ENCODE measurements around the gene MAGI1. TPM values are rescaled to one million over a fixed set of nuclear protein-coding genes. Genes with fewer than 3 reads are reported as not detected.
"Not testable (repeated sequence)": the region's sequence is repeated elsewhere in the genome, so short reads cannot be mapped to it uniquely, and the experiment has no call there.

Gene MAGI1
- total RNA-seq, 6 donors from 2014 or later, result 33.0 to 72.9 (median 62.4) TPM

GRCh38 chr3:65894126-65894525 lies 144.6 kb downstream of the MAGI1 start:
- no peaks in the 10 kb centered on the region for H3K9me3 ChIP-seq
- 64 to 88% methylated on average over 2 of the region's 2 CpGs for WGBS, 2 donors
- H3K27me3 ChIP-seq, result no peaks in the 10 kb centered on the region
- no peak for ATAC-seq (ENCODE audit: low FRiP score in 2 of 2)
- peaks cover 0 to 8% (median 0%) of the 10 kb centered on the region in 4 donors for H3K4me1 ChIP-seq
- H3K4me3 ChIP-seq, result no peak overlapping the region
- H3K36me3 ChIP-seq, result no peaks in the 10 kb centered on the region
- DNase-seq, result no peak
- no peak overlapping the region for H3K27ac ChIP-seq
- TF ChIP-seq POLR2A (IDR thresholded peaks at IDR 0.05) (no peak), POLR2AphosphoS5 (IDR thresholded peaks at IDR 0.05) (no peak), EP300 (IDR thresholded peaks at IDR 0.05) (no peak), CTCF (IDR thresholded peaks at IDR 0.05) (no peak)

- no peak for ATAC-seq (ENCODE audit: low FRiP score in 2 of 2)
- DNase-seq, result no peak
- no peaks in the 10 kb centered on the region for H3K36me3 ChIP-seq
- peaks cover 0 to 8% (median 0%) of the 10 kb centered on the region in 4 donors for H3K4me1 ChIP-seq
- H3K9me3 ChIP-seq, result no peaks in the 10 kb centered on the region
- no peak overlapping the region for H3K27ac ChIP-seq
- WGBS, 2 donors, result 77 to 89% methylated on average over 2 of the region's 2 CpGs
- H3K27me3 ChIP-seq, result no peaks in the 10 kb centered on the region
- TF ChIP-seq POLR2AphosphoS5 (IDR thresholded peaks at IDR 0.05), result no peak
- TF ChIP-seq POLR2A (IDR thresholded peaks at IDR 0.05), result no peak
- TF ChIP-seq CTCF (IDR thresholded peaks at IDR 0.05), result no peak
- TF ChIP-seq EP300 (IDR thresholded peaks at IDR 0.05), result no peak
- no peak overlapping the region for H3K4me3 ChIP-seq
These were observed 145.1 kb downstream of the MAGI1 start for GRCh38 chr3:65893631-65894030.

GRCh38 chr3:65891477-65891876 lies 147.2 kb downstream of the MAGI1 start:
- H3K27ac ChIP-seq; H3K4me1 ChIP-seq; H3K4me3 ChIP-seq; H3K9me3 ChIP-seq; H3K27me3 ChIP-seq; ATAC-seq (ENCODE audit: low FRiP score in 2 of 2); H3K36me3 ChIP-seq; DNase-seq: not testable (repeated sequence)
- WGBS, 2 donors, result 92 to 100% methylated on average over 2 of the region's 2 CpGs

- DNase-seq, result no peak
- Histone ChIP-seq H3K9me3 (no peaks in the 10 kb centered on the region), H3K4me1 (peaks cover 0 to 8% (median 0%) of the 10 kb centered on the region in 4 donors), H3K27me3 (no peaks in the 10 kb centered on the region), H3K27ac (no peak overlapping the region), H3K36me3 (no peaks in the 10 kb centered on the region), H3K4me3 (no peak overlapping the region)
- ATAC-seq (ENCODE audit: low FRiP score in 2 of 2), result no peak
- WGBS, 2 donors, result 86 to 88% methylated on average over 6 of the region's 6 CpGs
- no peak for TF ChIP-seq CTCF (IDR thresholded peaks at IDR 0.05)
- no peak for TF ChIP-seq POLR2AphosphoS5 (IDR thresholded peaks at IDR 0.05)
- TF ChIP-seq POLR2A (IDR thresholded peaks at IDR 0.05), result no peak
- no peak for TF ChIP-seq EP300 (IDR thresholded peaks at IDR 0.05)
These were observed 148.4 kb downstream of the MAGI1 start for GRCh38 chr3:65890328-65890727.

GRCh38 chr3:65889707-65890099 lies 149.0 kb downstream of the MAGI1 start:
- Histone ChIP-seq H3K27me3 (no peaks in the 10 kb centered on the region), H3K27ac (no peak overlapping the region), H3K4me3 (no peak overlapping the region), H3K4me1 (peaks cover 0 to 4% (median 0%) of the 10 kb centered on the region in 4 donors), H3K36me3 (no peaks in the 10 kb centered on the region), H3K9me3 (no peaks in the 10 kb centered on the region)
- WGBS, 2 donors, result 97 to 98% methylated on average over 3 of the region's 3 CpGs
- ATAC-seq (ENCODE audit: low FRiP score in 2 of 2), result peak in 1 of 2 donors; percentile 24
- TF ChIP-seq EP300 (IDR thresholded peaks at IDR 0.05) (no peak), CTCF (IDR thresholded peaks at IDR 0.05) (no peak), POLR2AphosphoS5 (IDR thresholded peaks at IDR 0.05) (no peak), POLR2A (IDR thresholded peaks at IDR 0.05) (no peak)
- no peak for DNase-seq
